ENCODE data around the gene TSPAN17.

TSPAN17 gene

GRCh38 chr5:176644878-176645670 is 2.2 kb upstream of the TSPAN17 start:
- Histone ChIP-seq H3K36me3 (ENCODE audit: control insufficient read depth, insufficient read depth, low read length, severe bottlenecking) (no peaks in the 10 kb centered on the region), H3K27me3 (replicated peaks; ENCODE audit: control insufficient read depth, insufficient read depth, low read length) (no peaks in the 10 kb centered on the region), H3K4me3 (ENCODE audit: low read length) (no peak overlapping the region), H3K9ac (ENCODE audit: low read length) (no peak overlapping the region), H3K4me1 (ENCODE audit: control insufficient read depth, insufficient read depth, low read length) (peaks cover 16% of the 10 kb centered on the region), H3K9me3 (ENCODE audit: control insufficient read depth, low read length) (no peaks in the 10 kb centered on the region)
- DNase-seq (ENCODE audit: low read depth) = no peak

GRCh38 chr5:176646049-176646706 is 1.1 kb upstream of the TSPAN17 start:
- H3K9ac ChIP-seq (ENCODE audit: low read length) = peak overlapping the region; percentile 83
- peaks cover 16% of the 10 kb centered on the region for H3K4me1 ChIP-seq (ENCODE audit: control insufficient read depth, insufficient read depth, low read length)
- no peak for DNase-seq (ENCODE audit: low read depth)
- H3K27me3 ChIP-seq (replicated peaks; ENCODE audit: control insufficient read depth, insufficient read depth, low read length) = no peaks in the 10 kb centered on the region
- no peaks in the 10 kb centered on the region for H3K36me3 ChIP-seq (ENCODE audit: control insufficient read depth, insufficient read depth, low read length, severe bottlenecking)
- H3K4me3 ChIP-seq (ENCODE audit: low read length) = no peak overlapping the region
- H3K9me3 ChIP-seq (ENCODE audit: control insufficient read depth, low read length) = no peaks in the 10 kb centered on the region

GRCh38 chr5:176646707-176647029 is 616 bp upstream of the TSPAN17 start:
- no peaks in the 10 kb centered on the region for H3K9me3 ChIP-seq (ENCODE audit: control insufficient read depth, low read length)
- H3K27me3 ChIP-seq (replicated peaks; ENCODE audit: control insufficient read depth, insufficient read depth, low read length) = no peaks in the 10 kb centered on the region
- no peaks in the 10 kb centered on the region for H3K36me3 ChIP-seq (ENCODE audit: control insufficient read depth, insufficient read depth, low read length, severe bottlenecking)
- DNase-seq (ENCODE audit: low read depth) = no peak
- peak overlapping the region; percentile 74 for H3K4me3 ChIP-seq (ENCODE audit: low read length)
- H3K9ac ChIP-seq (ENCODE audit: low read length) = peak overlapping the region; percentile 83
- peaks cover 16% of the 10 kb centered on the region for H3K4me1 ChIP-seq (ENCODE audit: control insufficient read depth, insufficient read depth, low read length)

- Histone ChIP-seq H3K9ac (ENCODE audit: low read length) (peak overlapping the region; percentile 98), H3K9me3 (ENCODE audit: control insufficient read depth, low read length) (no peaks in the 10 kb centered on the region)
- peak; percentile 53 for DNase-seq (ENCODE audit: low read depth)
Observed at GRCh38 chr5:176647843-176648473, 674 bp downstream of the TSPAN17 start.

GRCh38 chr5:176648474-176649194 is 1.4 kb downstream of the TSPAN17 start:
- peak overlapping the region; percentile 92 for H3K4me3 ChIP-seq (ENCODE audit: low read length)
- DNase-seq (ENCODE audit: low read depth) = no peak
- H3K36me3 ChIP-seq (ENCODE audit: control insufficient read depth, insufficient read depth, low read length, severe bottlenecking) = peaks cover 11% of the 10 kb centered on the region
- no peaks in the 10 kb centered on the region for H3K9me3 ChIP-seq (ENCODE audit: control insufficient read depth, low read length)
- H3K4me1 ChIP-seq (ENCODE audit: control insufficient read depth, insufficient read depth, low read length) = peaks cover 16% of the 10 kb centered on the region
- H3K27me3 ChIP-seq (replicated peaks; ENCODE audit: control insufficient read depth, insufficient read depth, low read length) = no peaks in the 10 kb centered on the region
- H3K9ac ChIP-seq (ENCODE audit: low read length) = peak overlapping the region; percentile 98

More at GRCh38 chr5:176647843-176648473, 674 bp downstream of the TSPAN17 start:
- Histone ChIP-seq H3K36me3 (ENCODE audit: control insufficient read depth, insufficient read depth, low read length, severe bottlenecking) (peaks cover 4% of the 10 kb centered on the region), H3K4me1 (ENCODE audit: control insufficient read depth, insufficient read depth, low read length) (peaks cover 16% of the 10 kb centered on the region), H3K4me3 (ENCODE audit: low read length) (peak overlapping the region; percentile 92), H3K27me3 (replicated peaks; ENCODE audit: control insufficient read depth, insufficient read depth, low read length) (no peaks in the 10 kb centered on the region)

- Histone ChIP-seq H3K9me3 (ENCODE audit: control insufficient read depth, low read length) (no peaks in the 10 kb centered on the region), H3K4me1 (ENCODE audit: control insufficient read depth, insufficient read depth, low read length) (peaks cover 16% of the 10 kb centered on the region), H3K4me3 (ENCODE audit: low read length) (no peak overlapping the region), H3K27me3 (replicated peaks; ENCODE audit: control insufficient read depth, insufficient read depth, low read length) (no peaks in the 10 kb centered on the region), H3K36me3 (ENCODE audit: control insufficient read depth, insufficient read depth, low read length, severe bottlenecking) (peaks cover 19% of the 10 kb centered on the region), H3K9ac (ENCODE audit: low read length) (no peak overlapping the region)
- DNase-seq (ENCODE audit: low read depth) = no peak
Observed at GRCh38 chr5:176650354-176650884, 3.1 kb downstream of the TSPAN17 start.

- no peak overlapping the region for H3K4me3 ChIP-seq (ENCODE audit: low read length)
- no peak for DNase-seq (ENCODE audit: low read depth)
- H3K9me3 ChIP-seq (ENCODE audit: control insufficient read depth, low read length) = no peaks in the 10 kb centered on the region
- peaks cover 15% of the 10 kb centered on the region for H3K4me1 ChIP-seq (ENCODE audit: control insufficient read depth, insufficient read depth, low read length)
- H3K9ac ChIP-seq (ENCODE audit: low read length) = no peak overlapping the region
- no peaks in the 10 kb centered on the region for H3K27me3 ChIP-seq (replicated peaks; ENCODE audit: control insufficient read depth, insufficient read depth, low read length)
- peaks cover 24% of the 10 kb centered on the region for H3K36me3 ChIP-seq (ENCODE audit: control insufficient read depth, insufficient read depth, low read length, severe bottlenecking)
Observed at GRCh38 chr5:176651472-176651980, 4.2 kb downstream of the TSPAN17 start.

- Histone ChIP-seq H3K4me3 (ENCODE audit: low read length) (no peak overlapping the region), H3K4me1 (ENCODE audit: control insufficient read depth, insufficient read depth, low read length) (peaks cover 12% of the 10 kb centered on the region), H3K9ac (ENCODE audit: low read length) (no peak overlapping the region), H3K36me3 (ENCODE audit: control insufficient read depth, insufficient read depth, low read length, severe bottlenecking) (peaks cover 30% of the 10 kb centered on the region), H3K27me3 (replicated peaks; ENCODE audit: control insufficient read depth, insufficient read depth, low read length) (no peaks in the 10 kb centered on the region), H3K9me3 (ENCODE audit: control insufficient read depth, low read length) (no peaks in the 10 kb centered on the region)
- peak; percentile 14 for DNase-seq (ENCODE audit: low read depth)
Observed at GRCh38 chr5:176652136-176652535, 4.9 kb downstream of the TSPAN17 start.

- Histone ChIP-seq H3K4me3 (ENCODE audit: low read length) (no peak overlapping the region), H3K36me3 (ENCODE audit: control insufficient read depth, insufficient read depth, low read length, severe bottlenecking) (peaks cover 35% of the 10 kb centered on the region), H3K9me3 (ENCODE audit: control insufficient read depth, low read length) (no peaks in the 10 kb centered on the region), H3K4me1 (ENCODE audit: control insufficient read depth, insufficient read depth, low read length) (peaks cover 9% of the 10 kb centered on the region), H3K27me3 (replicated peaks; ENCODE audit: control insufficient read depth, insufficient read depth, low read length) (no peaks in the 10 kb centered on the region), H3K9ac (ENCODE audit: low read length) (no peak overlapping the region)
- no peak for DNase-seq (ENCODE audit: low read depth)
Observed at GRCh38 chr5:176653401-176654385, 6.4 kb downstream of the TSPAN17 start.

- H3K27me3 ChIP-seq (replicated peaks; ENCODE audit: control insufficient read depth, insufficient read depth, low read length) = no peaks in the 10 kb centered on the region
- peaks cover 14% of the 10 kb centered on the region for H3K4me1 ChIP-seq (ENCODE audit: control insufficient read depth, insufficient read depth, low read length)
- peaks cover 35% of the 10 kb centered on the region for H3K36me3 ChIP-seq (ENCODE audit: control insufficient read depth, insufficient read depth, low read length, severe bottlenecking)
- DNase-seq (ENCODE audit: low read depth) = no peak
- H3K9me3 ChIP-seq (ENCODE audit: control insufficient read depth, low read length) = no peaks in the 10 kb centered on the region
- no peak overlapping the region for H3K9ac ChIP-seq (ENCODE audit: low read length)
- H3K4me3 ChIP-seq (ENCODE audit: low read length) = no peak overlapping the region
Observed at GRCh38 chr5:176654856-176655255, 7.6 kb downstream of the TSPAN17 start.

All from adipocyte (in vitro differentiated cells).